Central memory CD4-positive, alpha-beta T cell (primary cell): ENCODE measurements around the gene GP1BA.
A peak's percentile ranks its signal among the peaks of the same experiment; 100 is the strongest.

Experiments
- DNase-seq: peaks from one replicate; pipeline ENCODE4 v3.0.0; 2022

Gene GP1BA

DNA sequence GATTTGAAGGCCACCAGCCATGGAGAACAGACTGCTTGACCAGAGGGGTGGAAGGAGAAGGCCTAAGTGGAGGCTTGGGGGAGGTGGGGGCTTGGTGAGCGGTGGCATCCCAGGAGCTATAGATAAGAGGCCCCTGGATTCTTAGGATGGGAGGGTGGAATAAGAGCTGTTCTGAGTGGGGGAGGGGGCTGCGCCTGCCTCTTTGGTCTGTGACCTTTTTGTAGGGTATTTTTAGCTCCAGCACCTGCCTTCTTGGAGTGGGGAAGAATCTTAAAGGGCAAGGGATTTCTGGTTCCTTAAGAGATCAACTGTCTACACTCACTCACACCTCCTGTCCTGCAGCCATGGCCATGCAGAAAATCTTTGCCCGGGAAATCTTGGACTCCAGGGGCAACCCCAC is 19.4 kb downstream of the GP1BA start:
- DNase-seq = no peak

DNA sequence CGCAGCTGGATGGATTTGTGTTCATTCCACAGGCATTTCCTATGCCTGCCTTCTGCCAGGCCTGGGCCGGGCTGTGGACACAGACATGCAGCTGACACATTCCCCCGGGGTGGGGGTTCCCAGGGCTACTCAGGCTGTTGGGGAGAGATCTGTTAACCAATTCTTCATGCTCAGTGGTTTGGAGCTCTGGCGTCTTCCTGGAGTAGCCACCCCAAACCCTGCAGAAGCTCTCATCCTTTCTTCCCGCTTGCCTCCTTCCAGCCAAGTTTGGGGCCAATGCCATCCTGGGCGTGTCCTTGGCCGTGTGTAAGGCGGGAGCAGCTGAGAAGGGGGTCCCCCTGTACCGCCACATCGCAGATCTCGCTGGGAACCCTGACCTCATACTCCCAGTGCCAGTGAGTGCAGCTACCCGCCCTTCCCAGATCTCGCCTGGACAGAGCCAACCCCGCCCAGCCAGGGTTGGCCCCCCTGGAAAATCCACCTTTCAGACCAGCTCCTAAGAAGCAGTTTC is 21.4 kb downstream of the GP1BA start:
- no peak for DNase-seq

DNA sequence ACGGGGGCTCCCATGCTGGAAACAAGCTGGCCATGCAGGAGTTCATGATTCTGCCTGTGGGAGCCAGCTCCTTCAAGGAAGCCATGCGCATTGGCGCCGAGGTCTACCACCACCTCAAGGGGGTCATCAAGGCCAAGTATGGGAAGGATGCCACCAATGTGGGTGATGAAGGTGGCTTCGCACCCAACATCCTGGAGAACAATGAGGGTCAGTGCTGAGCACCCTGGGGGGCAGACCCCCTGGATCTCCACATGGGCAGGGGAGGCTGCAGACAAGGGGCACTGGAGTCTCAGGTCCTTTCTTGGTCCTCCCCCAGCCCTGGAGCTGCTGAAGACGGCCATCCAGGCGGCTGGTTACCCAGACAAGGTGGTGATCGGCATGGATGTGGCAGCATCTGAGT is 23.0 kb downstream of the GP1BA start:
- no peak for DNase-seq

DNA sequence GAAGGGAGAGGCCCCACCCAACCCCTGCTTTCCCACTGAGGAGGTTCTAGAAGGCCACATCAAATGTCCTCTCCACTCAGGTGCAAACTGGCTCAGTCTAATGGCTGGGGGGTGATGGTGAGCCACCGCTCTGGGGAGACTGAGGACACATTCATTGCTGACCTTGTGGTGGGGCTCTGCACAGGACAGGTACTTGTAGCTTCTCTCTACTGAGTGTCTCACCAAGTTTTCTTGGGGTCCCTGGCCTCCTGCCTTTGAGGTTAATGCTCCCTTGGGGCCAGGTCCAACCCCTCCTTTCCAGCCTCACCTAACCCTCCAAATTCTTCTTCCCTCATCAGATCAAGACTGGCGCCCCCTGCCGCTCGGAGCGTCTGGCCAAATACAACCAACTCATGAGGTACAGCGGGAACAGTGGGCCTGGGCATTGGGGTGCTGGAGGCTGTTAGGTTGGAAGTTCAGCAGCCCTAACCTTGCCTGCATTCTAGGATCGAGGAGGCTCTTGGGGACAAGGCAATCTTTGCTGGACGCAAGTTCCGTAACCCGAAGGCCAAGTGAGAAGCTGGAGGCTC is 24.5 kb downstream of the GP1BA start:
- DNase-seq = no peak

DNA sequence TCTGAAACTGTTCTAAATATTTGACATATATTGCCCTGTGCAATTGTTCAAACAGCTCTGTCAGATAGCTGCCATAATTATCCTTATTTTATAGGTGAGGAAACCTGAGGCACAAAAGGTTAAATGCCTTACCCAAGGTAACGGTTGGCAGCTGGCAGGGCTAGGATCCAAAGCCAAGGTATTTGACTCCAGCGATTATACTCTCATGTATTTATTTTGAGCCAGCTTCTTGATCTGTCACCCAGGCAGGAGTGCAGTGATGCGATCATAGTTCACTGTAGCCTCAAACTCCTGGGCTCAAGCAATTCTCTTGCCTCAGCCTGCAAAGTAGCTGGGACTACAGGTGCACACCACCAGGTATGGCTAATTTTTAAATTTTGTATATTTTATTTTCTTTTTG is 26.0 kb downstream of the GP1BA start:
- DNase-seq = no peak

DNA sequence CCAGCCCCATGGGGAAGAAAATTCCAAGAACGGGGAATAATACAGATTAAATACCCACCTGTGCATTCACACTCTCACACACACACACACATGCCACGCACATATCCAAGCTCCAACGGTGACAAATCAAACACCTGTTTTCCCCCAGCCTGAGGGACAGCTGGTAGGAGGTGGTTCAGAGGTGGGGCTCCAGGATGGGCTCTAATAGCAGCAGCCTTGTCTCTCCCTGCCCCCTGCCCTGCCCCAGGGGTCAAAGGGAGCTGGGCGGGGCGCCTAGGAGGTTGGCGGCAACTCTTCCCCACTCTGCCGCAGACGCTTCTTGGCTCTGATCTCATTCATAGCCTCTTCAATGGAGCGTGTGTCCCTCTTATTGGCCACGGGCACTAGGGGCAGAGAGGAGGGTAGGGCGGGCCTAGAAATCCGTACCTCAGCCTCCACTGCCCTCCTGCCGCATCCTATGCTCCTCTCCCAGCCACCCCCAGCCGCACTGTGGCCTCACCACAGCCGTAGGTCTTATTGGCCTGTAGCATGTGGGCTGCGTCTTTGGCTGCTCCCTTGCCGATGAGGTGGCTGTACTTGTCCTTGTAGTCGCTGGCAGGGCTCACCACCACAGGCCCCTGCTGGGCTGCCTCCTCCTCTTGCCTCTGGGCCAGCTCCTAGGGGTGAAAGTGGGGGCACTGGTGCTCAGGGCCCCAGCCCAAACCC is 27.3 kb downstream of the GP1BA start:
- DNase-seq = no peak

DNA sequence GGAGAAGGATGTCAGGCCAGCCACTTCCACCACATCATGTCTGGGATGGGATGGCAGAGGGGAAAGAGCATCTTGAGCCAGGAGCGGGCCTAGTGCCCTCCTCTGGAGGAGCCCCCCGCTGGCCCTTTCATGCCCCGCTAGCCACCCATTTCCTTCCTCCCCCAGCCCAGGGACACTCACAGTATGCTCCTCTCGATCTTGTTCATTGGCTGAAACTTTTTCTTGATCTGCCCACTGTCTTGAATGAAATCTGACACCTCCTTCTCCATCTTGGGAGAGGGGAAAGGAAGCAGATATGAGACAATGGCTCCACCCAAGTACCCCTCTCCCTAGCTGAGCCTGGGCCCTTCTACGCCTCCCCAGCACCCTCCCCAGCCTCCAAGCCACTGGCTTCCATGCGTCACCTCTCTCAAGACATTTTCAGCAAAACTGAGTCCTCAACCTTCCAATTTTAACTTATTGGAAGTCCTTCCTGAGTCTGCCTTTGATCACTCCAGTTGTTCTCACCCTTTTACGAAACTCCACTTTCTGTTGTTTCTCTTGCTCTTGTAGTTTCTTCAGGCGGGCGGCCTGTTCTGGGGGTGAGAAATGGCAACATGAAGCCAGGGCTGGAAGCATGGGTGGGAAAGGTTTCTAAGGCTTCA is 28.3 kb downstream of the GP1BA start:
- DNase-seq = no peak

DNA sequence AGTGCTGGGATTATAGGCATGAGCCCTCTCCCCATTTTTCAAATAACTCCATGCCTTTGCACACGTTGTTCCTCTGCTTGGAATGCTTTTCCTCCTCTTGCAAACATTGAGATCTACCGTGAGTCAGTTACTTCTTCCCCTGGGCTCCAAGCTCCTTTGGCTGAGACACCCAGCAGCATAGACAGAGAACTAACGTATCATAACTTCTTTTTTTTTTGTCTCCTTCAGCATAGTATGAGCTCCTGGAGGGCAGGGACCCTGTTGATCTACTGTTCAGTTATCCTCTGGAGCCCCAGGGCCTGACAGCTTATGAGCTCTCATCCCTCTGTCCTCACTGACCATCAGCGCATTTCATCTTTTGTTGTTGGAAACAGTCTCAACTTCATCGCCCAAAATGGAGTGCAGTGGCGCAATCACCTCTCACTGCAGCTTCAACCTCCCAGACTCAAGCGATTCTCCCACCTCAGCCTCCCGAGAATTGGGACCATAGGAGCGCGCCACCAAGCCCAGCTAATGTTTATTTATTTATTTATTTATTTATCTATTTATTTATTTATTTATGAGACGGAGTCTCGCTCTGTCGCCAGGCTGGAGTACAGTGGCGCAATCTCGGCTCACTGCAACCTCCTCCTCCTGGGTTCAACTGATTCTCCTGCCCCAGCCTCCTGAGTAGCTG is 33.4 kb downstream of the GP1BA start:
- no peak for DNase-seq

DNA sequence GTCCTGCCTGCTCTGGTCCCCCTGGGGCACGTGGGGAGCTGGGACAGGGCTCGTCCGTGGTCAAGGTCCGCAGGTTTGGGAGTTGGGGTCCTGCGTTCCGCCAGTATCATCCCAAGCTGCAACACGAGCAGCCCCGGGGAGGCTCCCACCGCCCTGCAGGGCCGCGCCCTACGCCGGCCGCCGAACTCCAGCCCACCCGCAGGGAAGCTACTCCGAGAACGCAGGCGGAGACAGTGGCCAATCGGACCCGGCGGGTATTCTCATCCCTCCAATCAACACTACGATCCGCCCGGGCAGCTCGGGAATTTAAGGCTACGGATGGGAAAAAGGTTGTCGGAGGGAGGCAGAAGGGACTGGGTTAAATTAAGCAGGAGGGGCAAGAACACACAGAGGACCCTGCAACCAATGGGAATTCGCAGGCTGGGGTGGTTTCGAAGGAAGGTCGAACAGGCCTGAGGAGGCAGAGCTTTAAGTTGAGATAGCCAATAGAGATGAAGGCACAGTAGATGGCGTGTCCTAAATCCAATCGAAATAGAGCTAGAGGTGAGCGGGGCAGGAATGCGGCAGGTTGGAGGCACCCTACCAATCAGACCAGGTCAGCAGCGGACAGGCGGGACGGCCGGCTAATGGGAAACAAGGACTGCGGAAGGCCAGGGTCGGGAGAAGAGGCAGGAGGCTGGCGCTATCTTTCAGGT is 34.9 kb downstream of the GP1BA start:
- DNase-seq = peak; percentile 97

DNA sequence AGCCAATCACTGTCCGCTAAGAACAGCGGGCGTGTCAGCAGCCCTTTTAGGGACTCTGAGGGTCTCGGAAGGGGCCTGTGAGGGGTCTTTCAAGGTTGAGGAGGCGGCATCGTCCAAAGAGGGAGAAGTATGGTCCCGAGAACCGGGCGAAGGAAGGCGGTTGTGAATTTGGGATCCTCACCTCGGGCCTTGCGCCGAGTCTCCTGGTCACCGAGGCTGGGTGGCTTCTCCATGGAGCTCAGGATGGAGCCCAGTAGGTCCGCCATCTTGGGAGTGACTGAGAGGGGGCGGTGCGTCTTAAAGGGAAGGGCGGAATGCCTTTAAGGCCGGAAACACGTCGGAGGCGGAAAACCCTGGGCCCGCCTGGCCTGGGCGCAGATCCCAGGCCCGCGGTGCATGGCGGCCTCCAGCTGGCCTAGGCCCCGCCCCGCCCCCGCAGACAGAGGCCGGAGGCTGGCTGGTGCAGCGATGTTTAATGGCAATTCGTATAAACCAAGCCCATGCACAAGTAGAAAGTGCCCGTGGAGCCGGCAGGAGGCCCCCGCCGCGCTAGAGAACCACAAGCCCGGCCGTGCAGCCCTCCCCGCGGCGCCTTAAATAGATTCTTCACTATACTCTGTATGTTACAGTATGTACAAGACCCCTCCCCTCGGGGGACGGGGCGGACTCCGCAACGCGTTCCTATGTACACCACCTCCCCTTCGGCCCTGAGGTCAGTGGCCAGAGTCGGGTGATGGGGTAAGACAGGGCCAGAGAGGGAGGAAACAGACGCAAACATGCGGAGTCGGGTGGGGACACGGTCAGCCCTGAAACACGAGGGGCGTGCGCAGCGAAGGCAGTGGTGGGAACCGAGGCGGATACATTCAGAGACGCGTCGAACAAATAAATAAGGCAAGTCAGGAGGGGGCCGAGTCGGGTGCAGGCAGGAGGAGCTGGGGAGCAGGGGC is 35.7 kb downstream of the GP1BA start, which contains the start of gene SPAG7:
TSS of gene SPAG7 (minus strand) at position 279 of the 947 bp plus-strand sequence. CDS start at position 266, 13 bp downstream.
- peak; percentile 95 for DNase-seq

DNA sequence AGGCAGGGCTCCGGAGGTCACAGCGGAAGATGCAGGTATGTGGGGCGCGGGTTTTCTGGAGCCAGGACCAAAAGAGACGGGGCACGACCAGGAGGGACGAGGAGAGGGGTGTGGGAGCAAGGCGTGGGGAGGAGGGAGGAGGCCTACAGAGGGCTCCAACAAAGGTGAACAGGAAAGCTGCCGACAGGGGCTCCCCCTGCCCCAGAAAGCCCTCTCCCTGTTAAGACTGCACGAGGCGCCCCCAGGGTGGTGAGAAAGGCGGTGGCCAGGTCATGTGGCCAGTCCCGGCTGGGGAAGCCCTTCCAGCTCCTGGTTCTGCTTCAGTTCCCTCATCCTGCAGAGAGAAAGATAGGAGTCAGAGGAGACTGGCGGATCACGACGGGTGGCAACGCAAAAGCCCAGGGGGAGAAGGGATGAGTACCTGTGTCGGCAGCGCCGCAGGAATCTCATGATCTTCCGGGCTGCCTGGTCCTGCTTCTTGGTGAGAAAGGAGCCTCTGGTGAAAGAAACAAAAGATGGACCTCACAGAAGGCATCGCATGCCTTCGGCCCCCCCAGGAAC is 36.5 kb downstream of the GP1BA start:
- DNase-seq = no peak

DNA sequence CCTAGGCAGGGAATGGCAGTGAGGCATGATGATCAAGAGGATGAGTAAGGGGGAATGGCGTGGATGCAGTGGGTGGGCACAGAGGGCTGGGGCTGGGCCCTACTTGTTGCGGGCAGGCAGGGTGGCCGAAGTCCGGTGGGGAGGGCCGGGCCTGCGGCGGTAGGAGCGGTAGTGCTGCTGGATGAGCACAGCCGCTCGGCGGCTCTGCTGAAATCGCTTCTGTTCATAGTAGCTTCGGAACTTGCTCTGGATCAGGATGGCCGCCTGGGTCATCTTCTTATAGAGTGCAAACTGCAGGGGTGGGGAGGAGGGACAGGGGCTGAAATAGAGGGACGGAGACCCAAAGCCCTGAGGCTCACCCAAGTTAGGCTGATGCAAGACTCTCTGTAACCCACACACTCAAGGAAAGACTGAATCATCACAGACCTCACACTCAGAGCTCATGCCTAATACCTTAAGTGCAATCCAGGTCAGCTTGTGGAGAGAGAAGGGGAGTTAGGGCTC is 37.0 kb downstream of the GP1BA start:
- no peak for DNase-seq

DNA sequence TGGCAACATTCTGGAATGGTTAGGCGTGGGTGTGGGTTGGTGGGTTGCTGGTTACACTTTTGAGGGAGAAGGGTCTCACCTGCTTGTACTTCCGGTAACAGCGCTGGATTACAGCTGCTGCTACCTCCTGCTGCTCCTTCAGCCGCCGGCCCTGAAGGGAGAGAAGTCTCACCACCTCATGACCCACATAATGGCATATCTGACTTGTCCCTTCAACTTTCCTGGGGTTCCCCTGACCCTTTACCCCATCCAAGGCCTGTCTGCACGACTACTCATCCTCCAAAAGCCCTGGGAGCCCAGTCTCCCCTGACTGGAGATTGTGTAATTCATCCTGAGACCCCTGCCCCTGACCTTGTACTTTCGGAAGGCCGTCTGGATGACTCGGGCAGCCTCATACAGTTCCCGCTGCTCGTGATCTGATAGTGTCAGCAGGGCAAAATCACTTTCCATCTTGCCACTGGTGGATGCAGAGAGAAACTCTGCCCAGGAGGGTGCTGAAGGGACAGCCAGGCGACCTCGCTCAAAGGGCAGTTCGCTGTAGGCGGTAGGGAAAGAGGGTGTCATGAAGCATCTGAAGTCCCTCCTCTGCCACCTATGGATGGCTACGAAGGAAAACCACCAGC is 37.6 kb downstream of the GP1BA start:
- no peak for DNase-seq

DNA sequence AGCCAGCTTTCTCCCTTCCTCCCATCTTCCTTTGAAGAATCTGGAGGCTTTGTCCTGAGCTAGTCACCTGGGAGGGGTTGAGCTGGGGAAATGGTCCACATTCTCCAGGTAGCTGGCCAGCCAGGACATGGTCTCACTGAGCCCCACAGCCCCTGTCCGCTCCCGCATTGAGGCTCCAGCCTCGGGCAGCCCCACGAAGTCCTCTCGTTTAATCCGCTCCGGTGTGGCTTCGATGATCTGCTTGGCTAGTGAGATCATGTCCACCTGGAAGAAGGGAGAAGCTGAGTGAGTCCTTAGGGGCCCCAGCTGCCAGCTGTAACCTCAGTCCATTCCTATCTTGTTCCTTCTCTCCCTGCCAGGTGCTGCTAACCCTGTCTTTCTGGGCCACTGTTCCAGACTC is 38.2 kb downstream of the GP1BA start:
- no peak for DNase-seq

DNA sequence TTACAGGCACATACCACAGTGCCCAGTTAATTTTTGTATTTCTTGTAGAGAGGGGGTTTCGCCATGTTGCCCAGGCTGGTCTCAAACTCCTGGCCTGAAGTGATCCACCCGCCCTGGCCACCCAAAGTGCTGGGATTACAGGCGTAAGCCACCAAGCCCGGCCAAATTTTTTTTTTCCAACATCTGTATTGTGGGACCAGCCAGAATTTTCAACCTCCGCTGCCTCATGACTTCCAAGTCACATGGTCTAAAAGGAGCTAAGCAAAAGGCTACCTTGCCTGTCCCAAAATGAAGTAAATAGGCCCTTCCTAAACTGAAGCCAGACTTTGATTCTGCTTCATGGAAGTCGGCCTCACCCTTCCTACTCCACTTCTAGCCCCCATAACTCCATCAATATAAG is 39.7 kb downstream of the GP1BA start:
- no peak for DNase-seq

DNA sequence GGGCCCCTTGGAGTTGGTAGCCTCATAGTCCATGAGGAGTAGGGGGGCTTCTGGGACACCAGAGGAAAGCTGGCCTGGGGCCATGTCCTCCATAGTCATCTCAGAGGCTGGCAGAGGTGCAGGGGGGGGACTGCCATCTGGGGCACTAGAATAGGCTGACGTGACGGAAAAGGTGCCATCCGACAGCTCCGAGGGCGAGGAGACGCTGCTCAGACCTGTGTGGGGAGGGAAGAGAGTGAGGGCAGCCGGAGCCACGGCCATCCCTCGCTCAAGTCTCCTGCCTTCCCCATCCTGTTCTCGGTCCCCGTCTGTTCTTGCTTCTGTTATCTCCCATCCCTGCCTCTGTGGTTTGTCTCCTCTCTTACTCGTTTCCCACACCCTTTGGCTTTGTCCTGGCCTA is 40.2 kb downstream of the GP1BA start:
- DNase-seq = no peak

DNA sequence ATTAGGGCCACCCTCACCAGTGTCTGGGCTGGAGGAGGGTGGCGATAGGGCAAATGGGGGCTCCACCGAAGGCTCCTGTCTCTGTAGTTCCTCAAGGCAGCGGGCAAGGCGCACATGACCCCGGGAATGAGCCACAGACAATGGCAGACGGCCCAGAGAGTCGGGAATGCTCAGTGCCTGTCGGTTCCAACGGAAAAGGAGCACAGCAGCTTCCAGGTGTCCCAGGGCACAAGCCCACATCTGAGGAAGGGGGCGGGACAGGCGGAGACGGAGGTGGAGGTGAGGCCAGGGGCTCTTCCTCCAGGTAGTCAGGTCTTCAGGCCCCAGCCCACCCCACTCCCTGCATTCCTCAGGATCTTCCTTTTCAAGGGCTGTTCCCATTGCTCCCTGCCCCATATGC is 40.7 kb downstream of the GP1BA start:
- no peak for DNase-seq

DNA sequence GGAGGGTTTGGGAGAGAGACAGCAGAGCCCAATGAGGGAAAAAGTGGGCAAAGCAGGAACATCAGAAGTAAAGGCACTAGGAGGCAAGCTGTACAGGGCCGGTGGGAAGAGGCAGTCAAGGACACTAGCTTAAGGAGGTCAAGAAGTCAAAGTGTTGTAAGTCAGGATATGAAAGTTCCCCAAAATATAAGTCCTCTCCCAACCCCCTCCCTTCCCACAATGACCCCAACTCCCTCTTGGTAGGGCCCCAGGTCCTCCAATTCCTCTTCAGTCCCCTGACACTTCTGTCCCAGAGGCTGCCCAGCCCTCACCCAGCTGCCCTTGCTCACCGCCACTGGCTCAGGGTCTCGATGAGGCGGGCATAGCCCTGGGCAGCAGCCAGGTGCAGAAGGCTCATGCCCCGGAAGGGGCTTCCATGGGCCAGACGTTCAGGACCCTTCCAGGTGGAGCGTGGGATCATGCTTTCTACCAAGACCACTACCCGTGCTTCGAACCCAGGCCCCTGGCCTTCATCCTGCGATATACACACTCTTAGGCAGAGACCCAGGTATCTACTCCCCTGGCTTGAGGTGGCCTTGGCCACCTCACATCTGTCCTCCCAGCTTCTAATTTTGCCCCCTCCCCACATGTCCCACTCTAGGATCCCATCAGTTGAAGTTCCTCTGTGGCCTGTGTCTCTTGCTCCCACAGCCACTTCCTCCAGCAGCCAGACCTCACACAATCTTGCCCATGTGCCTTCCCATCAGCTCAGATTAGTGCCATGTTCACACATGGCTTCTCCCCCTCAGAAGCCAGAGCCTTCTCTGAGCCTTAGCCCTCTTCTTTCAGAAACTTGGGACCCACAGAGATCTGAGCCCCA is 41.4 kb downstream of the GP1BA start:
- no peak for DNase-seq

DNA sequence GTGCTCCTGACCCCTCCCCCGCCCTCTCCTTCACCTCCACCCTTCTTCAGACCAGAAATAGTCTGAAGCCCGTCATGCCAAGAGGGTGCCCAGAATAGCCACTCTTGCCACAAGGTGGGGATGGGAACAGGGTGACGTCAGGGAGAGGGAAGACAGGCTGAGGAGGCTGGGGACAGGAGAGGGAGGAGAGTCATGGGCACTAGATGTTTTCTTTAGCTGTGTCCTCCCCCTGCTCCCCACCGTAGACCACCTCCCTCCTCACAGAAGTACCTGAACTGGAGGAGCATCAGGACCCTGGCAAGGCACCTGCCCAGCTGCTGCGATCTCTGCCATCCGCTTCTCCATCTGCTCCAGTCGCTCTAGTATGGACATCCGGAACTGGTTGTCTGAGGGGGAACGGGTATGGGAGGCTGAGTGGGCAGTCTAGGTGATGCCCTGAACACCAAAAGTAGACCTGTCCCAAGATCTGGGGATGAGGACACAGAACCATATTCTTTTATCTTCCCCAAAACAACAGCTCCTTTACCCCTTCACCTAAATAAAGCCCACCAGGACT is 42.1 kb downstream of the GP1BA start:
- no peak for DNase-seq
